GM20431 (cell line): ENCODE data around the gene COL6A1.

ENCODE experiments used
- in situ Hi-C: fragments of 300-500 bp; cut with MseI, MboI; formaldehyde crosslinking; loops from one replicate; pipeline ENCODE4 v1.15.0; 2020; ENCODE audit warnings: low sequenced_read_pairs; ENCODE audit not compliant: unreplicated experiment

Gene COL6A1

DNA sequence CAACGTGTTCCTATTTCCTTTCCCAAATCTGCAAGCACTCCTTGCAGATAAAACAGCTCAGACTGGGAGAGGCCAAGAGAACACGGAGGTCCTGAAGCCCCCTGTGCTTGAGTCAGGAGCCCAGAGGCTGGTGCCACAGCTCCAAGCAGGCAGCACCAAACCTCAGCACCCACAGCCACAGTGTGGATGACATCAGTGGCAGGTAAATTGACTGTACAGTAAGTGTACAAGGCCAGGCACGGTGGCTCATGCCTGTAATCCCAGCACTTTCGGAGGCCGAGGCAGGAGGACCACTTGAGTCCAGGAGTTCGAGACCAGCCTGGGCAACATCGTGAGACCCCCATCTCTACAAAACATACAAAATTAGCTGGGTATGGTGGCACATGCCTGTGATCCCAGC is 1.9 kb upstream of the COL6A1 start:
- in situ Hi-C loops, result no loop called here

GRCh38 chr21:45980271-45980670 is 1.3 kb upstream of the COL6A1 start:
- in situ Hi-C loops, result no loop called here

DNA sequence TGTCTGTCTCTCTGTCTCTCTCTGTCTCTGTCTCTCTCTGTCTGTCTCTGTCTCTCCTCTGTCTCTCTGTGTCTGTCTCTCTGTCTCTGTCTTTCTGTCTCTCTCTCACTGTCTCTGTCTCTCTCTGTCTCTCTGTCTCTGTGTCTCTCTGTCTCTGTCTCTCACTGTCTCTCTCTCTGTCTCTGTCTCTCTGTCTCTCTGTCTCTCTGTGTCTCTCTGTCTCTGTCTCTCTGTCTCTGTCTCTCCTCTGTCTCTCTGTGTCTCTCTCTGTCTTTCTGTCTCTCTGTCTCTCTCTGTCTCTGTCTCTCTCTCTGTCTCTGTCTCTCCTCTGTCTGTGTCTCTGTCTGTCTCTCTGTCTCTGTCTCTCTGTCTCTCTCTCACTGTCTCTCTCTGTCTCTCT is 873 bp upstream of the COL6A1 start:
- in situ Hi-C loops, result no loop called here

- in situ Hi-C loops, result no loop called here
Observed at GRCh38 chr21:45982092-45982757, 655 bp downstream of the COL6A1 start.

DNA sequence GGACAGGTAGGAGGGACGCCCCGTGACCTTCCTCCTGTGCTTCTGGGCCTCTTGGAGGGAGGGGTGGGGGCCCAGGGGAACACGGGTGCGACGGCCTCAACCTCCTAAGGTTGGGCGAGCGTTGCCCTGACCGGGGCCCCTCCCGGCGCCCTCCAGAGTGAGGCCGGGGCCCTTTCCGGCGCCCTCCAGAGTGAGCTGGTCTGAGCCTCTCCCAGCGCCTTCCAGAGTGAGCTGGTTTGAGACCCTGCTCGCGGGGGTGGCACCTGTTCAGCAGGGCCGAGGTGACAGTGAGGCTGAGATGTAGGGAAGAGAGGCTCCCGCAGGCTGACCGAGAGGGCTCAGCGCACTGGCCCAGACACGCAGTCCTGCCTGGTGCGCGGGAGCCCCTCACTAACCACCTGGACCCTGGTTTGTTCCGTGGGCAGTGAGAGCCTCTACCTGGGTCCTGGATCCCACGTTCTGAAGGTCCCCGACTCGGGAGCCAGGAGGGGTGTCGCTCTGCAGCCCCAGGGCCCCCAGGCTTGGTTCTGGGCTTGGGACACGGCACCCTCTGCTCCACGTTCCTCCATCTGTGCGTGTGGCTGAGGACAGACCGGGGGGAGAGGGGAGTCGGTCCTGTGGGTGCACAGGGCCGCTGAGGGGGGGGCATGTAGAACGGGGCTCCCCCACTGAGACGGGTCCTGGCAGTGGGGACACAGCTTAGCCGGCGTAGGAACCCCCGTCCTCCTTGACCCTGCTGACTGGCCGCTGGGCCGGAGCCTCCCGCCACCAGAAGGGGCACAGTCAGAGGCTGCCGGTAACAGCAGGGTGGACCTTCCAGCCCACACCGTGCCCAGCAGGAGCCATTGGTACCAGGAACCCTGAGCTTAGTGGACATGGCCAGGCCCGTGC is 1.4 kb downstream of the COL6A1 start:
- in situ Hi-C loops, result no loop called here

DNA sequence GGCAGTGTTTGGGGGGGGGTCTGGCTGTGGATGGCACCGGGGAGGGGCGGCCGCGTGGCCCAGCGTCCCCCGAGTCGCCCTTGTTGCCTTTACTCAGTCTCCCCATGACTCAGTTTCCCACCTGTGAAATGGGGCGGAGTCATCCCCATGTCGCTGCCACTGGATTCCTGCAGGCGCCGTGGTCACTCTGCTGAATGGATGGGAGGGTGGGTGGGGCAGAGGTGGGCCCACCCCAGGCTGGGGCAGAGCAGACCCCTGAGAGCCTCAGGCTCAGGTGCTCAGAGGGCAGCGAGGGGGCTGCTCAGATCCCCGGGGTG is 2.0 kb downstream of the COL6A1 start:
- in situ Hi-C loops, result no loop called here

DNA sequence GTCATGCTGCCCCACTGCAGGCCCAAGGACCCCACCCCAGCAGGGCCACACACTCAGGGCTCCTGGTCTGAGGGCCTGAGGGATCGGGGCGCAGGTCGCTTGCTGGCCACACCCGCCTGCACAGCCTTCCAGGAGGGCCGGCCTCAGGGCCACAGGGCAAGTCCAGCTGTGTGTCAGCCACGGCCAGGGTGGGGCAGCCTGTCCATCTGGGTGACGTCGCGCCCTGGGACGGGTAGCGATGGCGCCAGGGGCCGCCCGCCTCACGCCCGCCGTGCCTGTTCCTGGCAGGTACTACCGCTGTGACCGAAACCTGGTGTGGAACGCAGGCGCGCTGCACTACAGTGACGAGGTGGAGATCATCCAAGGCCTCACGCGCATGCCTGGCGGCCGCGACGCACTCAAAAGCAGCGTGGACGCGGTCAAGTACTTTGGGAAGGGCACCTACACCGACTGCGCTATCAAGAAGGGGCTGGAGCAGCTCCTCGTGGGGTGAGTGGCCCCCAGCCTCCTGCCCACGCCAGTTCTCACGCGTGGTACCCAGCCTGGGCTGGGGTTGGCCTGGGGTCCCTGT is 2.5 kb downstream of the COL6A1 start:
- in situ Hi-C loops, result no loop called here

- in situ Hi-C loops, result no loop called here
Observed at GRCh38 chr21:45984584-45985095, 3.1 kb downstream of the COL6A1 start.

GRCh38 chr21:45985471-45986315 is 4.1 kb downstream of the COL6A1 start:
- in situ Hi-C loops, result no loop called here

DNA sequence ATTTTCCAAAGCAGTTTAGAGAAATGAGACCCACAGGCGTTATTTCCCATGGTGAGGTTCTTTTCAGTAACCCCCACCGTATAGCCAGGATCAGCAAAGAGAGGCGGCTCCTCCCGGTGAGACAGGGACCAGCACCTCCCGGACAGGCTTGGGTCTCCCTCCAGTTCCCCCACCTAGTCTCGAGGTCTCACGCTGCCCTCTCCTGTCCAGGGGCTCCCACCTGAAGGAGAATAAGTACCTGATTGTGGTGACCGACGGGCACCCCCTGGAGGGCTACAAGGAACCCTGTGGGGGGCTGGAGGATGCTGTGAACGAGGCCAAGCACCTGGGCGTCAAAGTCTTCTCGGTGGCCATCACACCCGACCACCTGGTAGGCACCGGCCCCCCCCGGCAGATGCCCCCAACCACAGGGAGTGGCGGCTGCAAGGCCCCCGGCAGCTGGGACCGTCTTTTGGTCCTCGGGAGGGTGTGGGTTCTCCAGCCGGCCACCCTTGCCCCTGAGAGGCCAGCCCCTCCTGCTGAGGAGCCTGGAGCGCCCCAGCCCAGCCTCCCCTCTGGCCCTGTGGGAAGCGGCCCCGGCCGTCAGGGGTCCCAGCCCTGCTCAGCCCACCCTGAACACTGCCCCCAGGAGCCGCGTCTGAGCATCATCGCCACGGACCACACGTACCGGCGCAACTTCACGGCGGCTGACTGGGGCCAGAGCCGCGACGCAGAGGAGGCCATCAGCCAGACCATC is 4.9 kb downstream of the COL6A1 start:
- in situ Hi-C loops, result no loop called here

- in situ Hi-C loops, result no loop called here
Observed at GRCh38 chr21:45987121-45987711, 5.6 kb downstream of the COL6A1 start.

DNA sequence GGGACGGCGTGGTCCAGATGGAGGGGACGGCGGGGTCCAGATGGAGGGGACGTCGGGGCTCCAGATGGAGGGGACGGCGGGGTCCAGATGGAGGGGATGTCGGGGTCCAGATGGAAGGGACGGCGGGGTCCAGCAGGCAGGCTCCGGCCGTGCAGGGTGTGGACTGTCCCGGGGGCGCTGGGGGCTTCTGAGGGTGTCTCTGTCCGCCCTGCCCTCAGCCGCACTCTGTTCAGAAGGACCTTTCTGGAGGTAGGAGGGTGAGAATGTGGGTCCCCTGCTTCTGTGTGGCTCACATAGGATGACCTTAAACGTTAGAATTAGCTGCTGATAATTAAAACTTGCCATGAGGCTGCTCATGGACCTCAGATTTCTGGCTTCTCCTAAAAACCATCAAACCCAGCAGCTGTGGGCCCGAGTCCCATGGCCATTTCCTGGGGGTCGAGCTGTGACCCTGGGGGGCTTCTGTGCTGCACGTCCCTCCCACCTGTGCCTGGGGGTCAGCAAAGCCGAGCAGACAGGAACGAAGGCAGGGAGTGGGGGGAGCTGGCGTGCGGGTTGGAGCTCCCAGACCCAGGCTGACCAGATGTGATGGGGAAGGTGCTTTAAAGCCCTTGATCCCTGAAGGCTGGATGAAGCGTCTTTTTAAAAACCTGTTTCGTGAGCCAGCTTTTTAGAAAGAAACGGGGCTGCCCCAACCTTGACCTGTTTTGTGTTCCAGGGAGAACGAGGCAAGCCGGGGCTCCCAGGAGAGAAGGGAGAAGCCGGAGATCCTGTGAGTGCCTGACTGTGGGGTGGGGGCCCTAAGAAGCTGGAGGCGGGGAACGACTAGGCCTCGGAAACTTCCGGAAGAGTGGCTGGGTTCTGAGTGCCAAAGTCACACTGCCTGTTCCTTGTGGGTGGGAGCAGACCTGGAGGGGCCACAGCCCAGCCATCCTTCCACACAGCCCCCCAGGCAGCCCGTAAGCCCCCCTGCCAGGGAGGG is 7.1 kb downstream of the COL6A1 start:
- in situ Hi-C loops, result no loop called here

- in situ Hi-C loops, result no loop called here
Observed at GRCh38 chr21:45989355-45990048, 7.9 kb downstream of the COL6A1 start.

DNA sequence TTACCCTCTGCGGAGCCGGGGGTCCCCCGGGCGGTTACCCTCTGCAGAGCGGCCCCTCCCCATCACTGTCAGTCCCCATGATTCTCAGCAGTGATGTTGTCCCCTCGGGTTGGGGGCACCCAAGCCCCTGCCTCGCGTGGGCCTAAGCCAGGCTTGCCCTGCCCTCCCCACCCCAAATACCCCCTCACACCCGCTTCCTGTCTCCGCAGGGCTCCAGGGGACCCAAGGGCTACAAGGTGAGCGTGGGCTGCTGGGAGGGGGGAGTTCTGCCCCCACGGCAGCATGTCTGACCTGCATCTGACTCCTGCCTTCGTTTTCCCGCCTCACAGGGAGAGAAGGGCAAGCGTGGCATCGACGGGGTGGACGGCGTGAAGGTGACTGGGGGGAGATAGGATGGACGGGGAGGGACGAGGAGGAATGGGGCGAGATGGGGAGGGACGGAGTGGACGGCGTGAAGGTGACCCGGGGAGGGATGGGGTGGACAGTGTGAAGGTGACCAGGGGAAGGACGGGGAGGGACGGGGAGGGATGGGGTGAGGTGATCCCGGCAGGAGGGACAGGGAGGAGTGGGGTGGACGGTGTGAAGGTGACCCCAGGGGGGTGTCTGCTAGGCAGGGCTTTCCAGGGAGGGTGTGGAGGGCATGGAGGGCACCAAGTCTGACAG is 8.6 kb downstream of the COL6A1 start:
- in situ Hi-C loops, result no loop called here

DNA sequence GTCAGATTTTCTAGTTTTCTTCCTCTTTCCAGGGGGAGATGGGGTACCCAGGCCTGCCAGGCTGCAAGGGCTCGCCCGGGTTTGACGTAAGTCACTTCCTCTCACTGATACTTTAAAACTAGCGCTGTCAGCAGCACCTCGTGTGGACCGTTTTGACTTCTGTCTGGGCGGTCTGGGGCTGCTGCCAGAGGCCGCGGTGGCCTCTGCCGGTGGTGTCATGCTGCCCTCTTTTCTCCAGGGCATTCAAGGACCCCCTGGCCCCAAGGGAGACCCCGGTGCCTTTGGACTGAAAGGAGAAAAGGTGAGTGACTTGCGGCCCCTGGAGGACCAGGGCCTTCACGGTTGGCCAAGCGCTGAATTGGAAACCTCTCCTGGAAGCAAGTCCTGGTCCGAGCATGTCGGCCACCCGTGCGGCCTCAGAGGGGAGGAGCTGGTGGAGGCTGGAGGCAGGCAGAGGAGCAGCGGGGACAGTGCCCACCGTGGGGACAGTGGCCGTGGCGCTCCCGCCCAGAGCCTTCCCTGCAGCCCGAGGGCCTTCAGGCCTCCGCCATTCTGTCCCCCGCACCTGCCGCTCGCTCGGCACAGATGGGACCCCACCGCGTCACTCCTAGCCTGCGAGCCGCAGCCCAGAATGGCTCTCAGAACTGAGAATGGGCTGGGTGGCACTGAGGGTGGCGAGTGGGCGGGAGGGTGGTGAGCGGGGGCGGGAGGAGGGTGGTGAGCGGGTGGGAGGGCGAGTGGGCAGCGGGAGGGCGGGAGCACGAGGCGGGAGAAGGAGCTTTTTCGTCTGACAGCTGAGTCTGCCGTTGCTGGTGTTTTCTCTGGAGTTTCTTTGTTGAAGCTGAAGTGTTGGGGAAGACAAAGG is 9.4 kb downstream of the COL6A1 start:
- in situ Hi-C loops, result no loop called here

GRCh38 chr21:45991606-45992300 is 10.2 kb downstream of the COL6A1 start:
- in situ Hi-C loops, result no loop called here
